ENCODE data around the gene CPNE6.

GRCh38 chr14:24072436-24072835 lies 1.1 kb downstream of the CPNE6 start:
- TF ChIP-seq CTCF (IDR thresholded peaks at IDR 0.05) (no peak), POLR2A (IDR thresholded peaks at IDR 0.05) (no peak)
